Measurements from ENCODE around the gene CKS1B.
A peak's percentile ranks its signal among the peaks of the same experiment; 100 is the strongest.

The CKS1B gene

DNA sequence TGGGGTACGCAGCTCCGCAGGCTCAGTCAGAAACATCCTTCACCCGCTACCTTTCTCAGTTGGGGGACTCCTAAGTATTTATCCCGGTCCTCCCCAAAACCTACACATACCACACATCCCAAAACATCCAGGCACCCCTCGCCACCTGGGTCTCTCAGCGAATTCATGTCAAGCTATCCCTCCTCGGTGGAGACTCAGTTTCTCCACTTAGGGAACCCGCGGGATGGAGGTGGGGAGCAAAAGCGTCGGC is 26.9 kb downstream of the CKS1B start:
- Histone ChIP-seq H3K4me3 (replicated peaks; ENCODE audit: insufficient read depth, low read length) (peak overlapping the region; percentile 72), H3K27me3 (ENCODE audit: insufficient read depth, poor library complexity, severe bottlenecking) (no peaks in the 10 kb centered on the region), H3K27ac (replicated peaks) (peak overlapping the region; percentile 88)
- TF ChIP-seq SPI1 (IDR thresholded peaks at IDR 0.05; ENCODE audit: borderline replicate concordance, low read depth) (no peak), GABPA (IDR thresholded peaks at IDR 0.05; ENCODE audit: low read depth) (no peak), POLR2AphosphoS5 (IDR thresholded peaks at IDR 0.05; ENCODE audit: low read depth) (no peak)
- TF ChIP-seq, protein P1, sequence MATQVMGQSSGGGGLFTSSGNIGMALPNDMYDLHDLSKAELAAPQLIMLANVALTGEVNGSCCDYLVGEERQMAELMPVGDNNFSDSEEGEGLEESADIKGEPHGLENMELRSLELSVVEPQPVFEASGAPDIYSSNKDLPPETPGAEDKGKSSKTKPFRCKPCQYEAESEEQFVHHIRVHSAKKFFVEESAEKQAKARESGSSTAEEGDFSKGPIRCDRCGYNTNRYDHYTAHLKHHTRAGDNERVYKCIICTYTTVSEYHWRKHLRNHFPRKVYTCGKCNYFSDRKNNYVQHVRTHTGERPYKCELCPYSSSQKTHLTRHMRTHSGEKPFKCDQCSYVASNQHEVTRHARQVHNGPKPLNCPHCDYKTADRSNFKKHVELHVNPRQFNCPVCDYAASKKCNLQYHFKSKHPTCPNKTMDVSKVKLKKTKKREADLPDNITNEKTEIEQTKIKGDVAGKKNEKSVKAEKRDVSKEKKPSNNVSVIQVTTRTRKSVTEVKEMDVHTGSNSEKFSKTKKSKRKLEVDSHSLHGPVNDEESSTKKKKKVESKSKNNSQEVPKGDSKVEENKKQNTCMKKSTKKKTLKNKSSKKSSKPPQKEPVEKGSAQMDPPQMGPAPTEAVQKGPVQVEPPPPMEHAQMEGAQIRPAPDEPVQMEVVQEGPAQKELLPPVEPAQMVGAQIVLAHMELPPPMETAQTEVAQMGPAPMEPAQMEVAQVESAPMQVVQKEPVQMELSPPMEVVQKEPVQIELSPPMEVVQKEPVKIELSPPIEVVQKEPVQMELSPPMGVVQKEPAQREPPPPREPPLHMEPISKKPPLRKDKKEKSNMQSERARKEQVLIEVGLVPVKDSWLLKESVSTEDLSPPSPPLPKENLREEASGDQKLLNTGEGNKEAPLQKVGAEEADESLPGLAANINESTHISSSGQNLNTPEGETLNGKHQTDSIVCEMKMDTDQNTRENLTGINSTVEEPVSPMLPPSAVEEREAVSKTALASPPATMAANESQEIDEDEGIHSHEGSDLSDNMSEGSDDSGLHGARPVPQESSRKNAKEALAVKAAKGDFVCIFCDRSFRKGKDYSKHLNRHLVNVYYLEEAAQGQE (IDR thresholded peaks at IDR 0.05; ENCODE audit: insufficient replicate concordance, low read depth) = no peak
- TF ChIP-seq, protein P2, sequence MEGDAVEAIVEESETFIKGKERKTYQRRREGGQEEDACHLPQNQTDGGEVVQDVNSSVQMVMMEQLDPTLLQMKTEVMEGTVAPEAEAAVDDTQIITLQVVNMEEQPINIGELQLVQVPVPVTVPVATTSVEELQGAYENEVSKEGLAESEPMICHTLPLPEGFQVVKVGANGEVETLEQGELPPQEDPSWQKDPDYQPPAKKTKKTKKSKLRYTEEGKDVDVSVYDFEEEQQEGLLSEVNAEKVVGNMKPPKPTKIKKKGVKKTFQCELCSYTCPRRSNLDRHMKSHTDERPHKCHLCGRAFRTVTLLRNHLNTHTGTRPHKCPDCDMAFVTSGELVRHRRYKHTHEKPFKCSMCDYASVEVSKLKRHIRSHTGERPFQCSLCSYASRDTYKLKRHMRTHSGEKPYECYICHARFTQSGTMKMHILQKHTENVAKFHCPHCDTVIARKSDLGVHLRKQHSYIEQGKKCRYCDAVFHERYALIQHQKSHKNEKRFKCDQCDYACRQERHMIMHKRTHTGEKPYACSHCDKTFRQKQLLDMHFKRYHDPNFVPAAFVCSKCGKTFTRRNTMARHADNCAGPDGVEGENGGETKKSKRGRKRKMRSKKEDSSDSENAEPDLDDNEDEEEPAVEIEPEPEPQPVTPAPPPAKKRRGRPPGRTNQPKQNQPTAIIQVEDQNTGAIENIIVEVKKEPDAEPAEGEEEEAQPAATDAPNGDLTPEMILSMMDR (IDR thresholded peaks at IDR 0.05; ENCODE audit: insufficient read depth, low read length) = no peak
- DNase-seq (ENCODE audit: low read depth in 1 of 2, low spot score in 1 of 2) = no peak

DNA sequence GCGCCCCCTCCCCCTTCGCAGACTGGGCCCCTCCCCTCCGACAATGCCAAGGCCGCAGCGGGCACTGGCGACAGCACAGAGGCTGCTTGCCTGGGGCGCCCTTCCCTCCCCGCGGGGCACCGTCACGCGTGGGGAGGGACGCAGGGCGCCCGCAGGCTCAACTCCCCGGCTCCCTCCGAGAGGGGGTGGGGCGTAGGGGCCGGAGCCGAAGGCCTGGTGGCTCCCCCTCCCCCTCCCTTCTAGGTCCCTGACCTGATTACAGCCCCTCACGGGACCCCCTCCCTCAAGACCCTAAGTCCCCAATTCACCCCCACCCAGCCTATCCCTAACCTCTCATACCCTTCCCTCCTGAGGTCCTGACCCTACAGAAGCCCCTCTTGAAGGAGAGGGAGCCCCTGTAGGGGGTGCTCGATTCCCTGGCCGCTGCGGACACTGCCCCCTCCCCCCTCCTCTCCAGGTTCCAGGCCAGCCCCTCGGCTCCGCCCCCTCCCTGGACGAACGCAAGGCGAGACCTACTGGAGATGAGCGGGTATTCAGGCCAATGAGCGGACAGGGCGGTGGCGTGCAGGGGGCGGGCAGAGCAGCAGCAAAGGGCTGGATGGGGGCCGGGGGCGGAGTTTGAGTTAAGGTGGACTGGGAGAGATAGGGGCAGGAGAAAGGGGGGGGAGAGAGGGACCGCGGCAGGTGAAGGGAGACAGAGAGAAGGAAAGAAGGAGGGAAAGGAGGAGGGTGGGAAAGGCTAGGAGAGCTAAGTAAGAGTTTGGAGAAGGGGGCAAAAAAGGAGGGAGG is 27.4 kb downstream of the CKS1B start:
- DNase-seq (ENCODE audit: low read depth in 1 of 2, low spot score in 1 of 2) = peak; percentile 100
- Histone ChIP-seq H3K27me3 (ENCODE audit: insufficient read depth, poor library complexity, severe bottlenecking) (no peaks in the 10 kb centered on the region), H3K27ac (replicated peaks) (peak overlapping the region; percentile 88), H3K4me3 (replicated peaks; ENCODE audit: insufficient read depth, low read length) (peak overlapping the region; percentile 72)
- TF ChIP-seq SPI1 (IDR thresholded peaks at IDR 0.05; ENCODE audit: borderline replicate concordance, low read depth) (no peak), GABPA (IDR thresholded peaks at IDR 0.05; ENCODE audit: low read depth) (no peak), POLR2AphosphoS5 (IDR thresholded peaks at IDR 0.05; ENCODE audit: low read depth) (no peak; the same call in 1 of the 2 replicates)
- TF ChIP-seq, protein P1 (IDR thresholded peaks at IDR 0.05; ENCODE audit: insufficient replicate concordance, low read depth) = no peak
- TF ChIP-seq, protein P2 (IDR thresholded peaks at IDR 0.05; ENCODE audit: insufficient read depth, low read length) = no peak

DNA sequence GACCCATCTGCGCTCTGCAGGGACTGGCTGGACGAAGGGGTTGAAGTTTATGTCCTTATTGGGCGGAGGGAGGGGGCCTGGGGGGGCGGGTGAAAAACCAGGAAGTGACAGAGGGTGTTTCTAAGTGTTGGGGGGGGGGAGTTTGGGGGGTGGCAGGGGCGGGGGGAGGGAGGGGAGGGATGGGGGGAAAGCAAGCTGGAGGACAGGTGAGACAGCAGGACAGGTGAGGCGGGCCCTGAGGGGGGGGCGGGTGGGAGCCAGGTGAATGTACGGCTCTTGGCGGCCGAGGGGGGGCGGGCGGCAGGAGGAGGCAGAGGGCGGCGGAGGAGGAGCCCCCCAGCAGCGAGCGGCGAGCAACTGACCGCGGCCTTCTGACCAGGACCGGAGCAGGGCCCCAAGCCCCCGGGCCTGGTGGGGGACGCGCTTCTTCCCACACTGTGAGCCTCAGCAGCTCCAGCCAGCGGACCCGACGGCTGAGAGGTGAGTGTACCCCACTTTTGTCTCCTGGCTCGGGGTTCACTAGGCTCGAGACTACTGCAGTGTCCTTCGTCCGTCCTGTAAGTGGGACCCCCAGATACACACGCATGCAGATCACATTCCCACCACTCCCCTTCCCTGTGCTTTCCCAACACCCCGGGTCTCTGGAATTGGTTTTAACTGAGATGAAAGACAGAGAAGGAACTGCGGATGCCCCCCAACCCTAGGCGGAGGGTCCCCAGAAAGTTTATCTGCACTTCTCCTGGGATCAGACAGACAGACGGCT is 28.2 kb downstream of the CKS1B start, which contains the start of gene ZBTB7B:
Gene ZBTB7B (plus strand): TSS at position 339 of the 763 bp plus-strand sequence. CDS start 11,859 bp downstream, outside the sequence.
- TF ChIP-seq, protein P1 (IDR thresholded peaks at IDR 0.05; ENCODE audit: insufficient replicate concordance, low read depth) = no peak
- TF ChIP-seq POLR2AphosphoS5 (IDR thresholded peaks at IDR 0.05; ENCODE audit: low read depth) (no peak), SPI1 (IDR thresholded peaks at IDR 0.05; ENCODE audit: borderline replicate concordance, low read depth) (no peak), GABPA (IDR thresholded peaks at IDR 0.05; ENCODE audit: low read depth) (no peak)
- TF ChIP-seq, protein P2 (IDR thresholded peaks at IDR 0.05; ENCODE audit: insufficient read depth, low read length) = no peak
- Histone ChIP-seq H3K27me3 (ENCODE audit: insufficient read depth, poor library complexity, severe bottlenecking) (no peaks in the 10 kb centered on the region), H3K4me3 (replicated peaks; ENCODE audit: insufficient read depth, low read length) (peak within 1 kb of the TSS; percentile 72), H3K27ac (replicated peaks) (peak within 1 kb of the TSS; percentile 94)
- DNase-seq (ENCODE audit: low read depth in 1 of 2, low spot score in 1 of 2) = no peak

Data from HL-60 (cell line).